Measurements from ENCODE around the gene LRP11. TPM values are rescaled to one million over a fixed set of nuclear protein-coding genes. Genes with fewer than 3 reads are reported as not detected.

LRP11 gene
- total RNA-seq, 1 experiment from 2014 or later, result 17.7 TPM

- Mint-ChIP-seq H3K27me3 (ENCODE audit: insufficient read depth, unreplicated experiment) (no peaks in the 10 kb centered on the region), H3K27ac (ENCODE audit: unreplicated experiment) (no peak overlapping the region), H3K9me3 (ENCODE audit: unreplicated experiment) (no peaks in the 10 kb centered on the region), H3K4me3 (ENCODE audit: unreplicated experiment) (no peak overlapping the region), H3K4me1 (ENCODE audit: low read depth, unreplicated experiment) (peaks cover 6% of the 10 kb centered on the region), H3K36me3 (ENCODE audit: insufficient read depth, unreplicated experiment) (no peaks in the 10 kb centered on the region)
- DNase-seq, result no peak
- TF ChIP-seq CTCF (IDR thresholded peaks at IDR 0.05; ENCODE audit: insufficient read depth in 1 of 2, low read depth in 1 of 2, low read length in 1 of 2, severe bottlenecking in 1 of 2, unreplicated experiment in 1 of 2), result no peak
- H3K9me3 ChIP-seq, result no peaks in the 10 kb centered on the region
- no TSS peak for BruUV-seq (replicated peaks)
- CTCF ChIA-PET, result no interaction called here
- no peaks in the 10 kb centered on the region for H3K4me1 ChIP-seq
- intact Hi-C loops (cut with micrococcal nuclease; ENCODE audit: unreplicated experiment), result no loop called here
- no peaks in the 10 kb centered on the region for H3K36me3 ChIP-seq (ENCODE audit: control insufficient read depth, insufficient read depth, low read length)
- POLR2A ChIA-PET, result no interaction called here
- H3K4me3 ChIP-seq (ENCODE audit: low read depth, low read length), result no peak overlapping the region
- H3K27me3 ChIP-seq (replicated peaks; ENCODE audit: control insufficient read depth, insufficient read depth, low read length), result no peaks in the 10 kb centered on the region
Observed at GRCh38 chr6:149825292-149825691, 38.9 kb downstream of the LRP11 start.

GRCh38 chr6:149823013-149823412 is 41.1 kb downstream of the LRP11 start:
- BruUV-seq (replicated peaks), result no TSS peak
- Mint-ChIP-seq H3K4me3 (ENCODE audit: unreplicated experiment) (no peak overlapping the region), H3K27me3 (ENCODE audit: insufficient read depth, unreplicated experiment) (no peaks in the 10 kb centered on the region), H3K4me1 (ENCODE audit: low read depth, unreplicated experiment) (peaks cover 6% of the 10 kb centered on the region), H3K36me3 (ENCODE audit: insufficient read depth, unreplicated experiment) (no peaks in the 10 kb centered on the region), H3K9me3 (ENCODE audit: unreplicated experiment) (no peaks in the 10 kb centered on the region), H3K27ac (ENCODE audit: unreplicated experiment) (no peak overlapping the region)
- ChIA-PET CTCF (no interaction called here), POLR2A (no interaction called here)
- intact Hi-C loops (cut with micrococcal nuclease; ENCODE audit: unreplicated experiment), result loop anchor here (5.0 kb wide), 1 partner anchor 101 kb away; no protein-coding TSS in a partner anchor
- H3K4me1 ChIP-seq, result no peaks in the 10 kb centered on the region
- H3K4me3 ChIP-seq (ENCODE audit: low read depth, low read length), result no peak overlapping the region
- no peaks in the 10 kb centered on the region for H3K27me3 ChIP-seq (replicated peaks; ENCODE audit: control insufficient read depth, insufficient read depth, low read length)
- H3K9me3 ChIP-seq, result no peaks in the 10 kb centered on the region
- TF ChIP-seq CTCF (IDR thresholded peaks at IDR 0.05; ENCODE audit: insufficient read depth in 1 of 2, low read depth in 1 of 2, low read length in 1 of 2, severe bottlenecking in 1 of 2, unreplicated experiment in 1 of 2), result peak in 1 of 2 experiments; percentile 22
- no peak for DNase-seq
- no peaks in the 10 kb centered on the region for H3K36me3 ChIP-seq (ENCODE audit: control insufficient read depth, insufficient read depth, low read length)

GRCh38 chr6:149821492-149821891 is 42.7 kb downstream of the LRP11 start:
- Mint-ChIP-seq H3K4me1 (ENCODE audit: low read depth, unreplicated experiment) (peaks cover 6% of the 10 kb centered on the region), H3K27ac (ENCODE audit: unreplicated experiment) (no peak overlapping the region), H3K9me3 (ENCODE audit: unreplicated experiment) (no peaks in the 10 kb centered on the region), H3K27me3 (ENCODE audit: insufficient read depth, unreplicated experiment) (no peaks in the 10 kb centered on the region), H3K4me3 (ENCODE audit: unreplicated experiment) (no peak overlapping the region), H3K36me3 (ENCODE audit: insufficient read depth, unreplicated experiment) (no peaks in the 10 kb centered on the region)
- TF ChIP-seq CTCF (IDR thresholded peaks at IDR 0.05; ENCODE audit: insufficient read depth in 1 of 2, low read depth in 1 of 2, low read length in 1 of 2, severe bottlenecking in 1 of 2, unreplicated experiment in 1 of 2), result no peak
- Histone ChIP-seq H3K4me1 (no peaks in the 10 kb centered on the region), H3K9me3 (no peaks in the 10 kb centered on the region), H3K36me3 (ENCODE audit: control insufficient read depth, insufficient read depth, low read length) (no peaks in the 10 kb centered on the region), H3K27me3 (replicated peaks; ENCODE audit: control insufficient read depth, insufficient read depth, low read length) (no peaks in the 10 kb centered on the region), H3K4me3 (ENCODE audit: low read depth, low read length) (no peak overlapping the region)
- intact Hi-C loops (cut with micrococcal nuclease; ENCODE audit: unreplicated experiment), result loop anchor here (5.0 kb wide), 1 partner anchor 99 kb away; no protein-coding TSS in a partner anchor
- CTCF ChIA-PET, result no interaction called here
- no peak for DNase-seq
- no TSS peak for BruUV-seq (replicated peaks)
- POLR2A ChIA-PET, result no interaction called here
